ENCODE results near the gene WHAMM.

- TF ChIP-seq POLR2A (IDR thresholded peaks at IDR 0.05) (no peak), CTCF (IDR thresholded peaks at IDR 0.05) (no peak), POLR2AphosphoS5 (IDR thresholded peaks at IDR 0.05; ENCODE audit: insufficient read depth in 1 of 2, low read depth in 1 of 2) (no peak)
Observed at GRCh38 chr15:82807920-82808633, 1.4 kb upstream of the WHAMM start.

Measured in vagina (tissue), 2 donors.